Testis (tissue), 2 donors: Measurements from ENCODE around the gene TRIO.

Source experiments
- CTCF ChIP-seq, 3 experiments: fragments of 450-650 bp in 2 of 3; fragments of 200-600 bp in 1 of 3; sonication (generic) in 1 of 3; IDR thresholded peaks; one replicate each; pipeline ENCODE4 v1.5.1; 2016 to 2019; ENCODE audit warnings: antibody characterized with exemption in 3 of 3, mild to moderate bottlenecking in 2 of 3, moderate library complexity in 1 of 3
- POLR2A ChIP-seq: fragments of 450-650 bp; IDR thresholded peaks from one replicate; pipeline ENCODE4 v1.6.1; 2017; ENCODE audit warnings: antibody characterized with exemption, mild to moderate bottlenecking, moderate library complexity

- TF ChIP-seq CTCF (IDR thresholded peaks at IDR 0.05): no peak
- TF ChIP-seq POLR2A: no peak
These were observed 63.0 kb downstream of the TRIO start for GRCh38 chr5:14206028-14206725.
